ENCODE data around the gene MRC2. TPM values are rescaled to one million over a fixed set of nuclear protein-coding genes. Genes with fewer than 3 reads are reported as not detected.

The MRC2 gene
- total and polyA plus RNA-seq, 9 of the 15 experiments (the other 6 are each of a cell fraction or from before 2014, with no cell fraction given) = 0.28 to 11.5 (median 6.6) TPM

DNA sequence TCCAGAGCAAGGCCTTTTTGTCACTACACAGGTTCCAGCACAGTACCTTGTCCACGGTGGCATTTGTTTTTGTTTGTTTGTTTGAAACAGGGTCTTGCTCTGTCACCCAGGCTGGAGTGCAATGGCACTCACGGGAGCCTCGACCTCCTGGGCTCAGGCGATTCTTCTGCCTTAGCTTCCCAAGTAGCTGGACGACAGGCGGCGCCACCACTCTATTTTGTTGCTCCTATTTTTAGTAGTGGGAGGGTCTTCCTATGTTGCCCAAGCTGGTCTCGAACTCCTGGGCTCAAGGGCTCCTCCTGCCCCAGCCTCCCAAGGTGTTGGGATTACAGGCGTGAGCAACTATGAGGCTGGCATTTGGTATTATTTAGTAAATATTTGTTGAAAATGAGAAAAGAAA, 10.3 kb downstream of the MRC2 start:
- Histone ChIP-seq H3K4me3 (no peak overlapping the region), H3K79me2 (ENCODE audit: control insufficient read depth, insufficient read depth, low read length) (no peaks in the 10 kb centered on the region), H3K27ac (ENCODE audit: extremely low read depth, low read depth, low read length) (no peak overlapping the region), H4K20me1 (replicated peaks; ENCODE audit: control insufficient read depth, insufficient read depth, low read length) (no peaks in the 10 kb centered on the region), H3K27me3 (ENCODE audit: control insufficient read depth in 2 of 2, insufficient read depth in 2 of 2, low read length in 2 of 2) (no peaks in the 10 kb centered on the region), H3K9me1 (ENCODE audit: control insufficient read depth, insufficient read depth, low read length) (no peaks in the 10 kb centered on the region), H3K36me3 (ENCODE audit: control insufficient read depth, insufficient read depth, low read length) (no peaks in the 10 kb centered on the region), H3K9me3 (replicated peaks; ENCODE audit: control insufficient read depth, insufficient read depth, low read depth, low read length) (no peaks in the 10 kb centered on the region), H2AFZ (ENCODE audit: low read depth, low read length) (peak overlapping the region; percentile 88), H3K4me1 (replicated peaks in 1 of 2; ENCODE audit: control insufficient read depth in 2 of 2, insufficient read depth in 2 of 2, low read length in 2 of 2) (peaks cover 0 to 5% of the 10 kb centered on the region in 2 experiments; a peak in 3 of 5 replicates), H3K4me2 (ENCODE audit: insufficient read depth, low read length) (peak overlapping the region; percentile 20; the same call in 1 of the 2 replicates), H3K9ac (ENCODE audit: insufficient read depth in 1 of 2, low read depth in 2 of 2, low read length in 2 of 2) (peak overlapping the region in 1 of 2 experiments; percentile 18; a peak in 1 of 4 replicates)
- BruUV-seq (replicated peaks) = no TSS peak
- in situ Hi-C loops (cut with MboI) = no loop called here
- WGBS (ENCODE audit: insufficient coverage, low coverage, missing lambda C conversion rate) = 7% methylated on average over 9 of the region's 9 CpGs
- POLR2A ChIA-PET = interaction anchor here (1.1 to 1.7 kb wide), 3 partner anchors 11 to 19 kb away, joined by 3 to 5 read pairs (median 4); no protein-coding TSS in a partner anchor
- DNase-seq (ENCODE audit: extremely low read depth in 1 of 4, low spot score in 3 of 4) (peak in 1 of 4 experiments; percentile 75), ATAC-seq (peak; percentile 67), FAIRE-seq (no peak)
- CTCF ChIA-PET (ENCODE audit: low intra/inter-chr PET ratio) = interaction anchor here (0.6 kb wide), 1 partner anchor 40 kb away, joined by 3 read pairs; no protein-coding TSS in a partner anchor
- intact Hi-C loops (cut with micrococcal nuclease) = no loop called here
- TF ChIP-seq, protein P1, sequence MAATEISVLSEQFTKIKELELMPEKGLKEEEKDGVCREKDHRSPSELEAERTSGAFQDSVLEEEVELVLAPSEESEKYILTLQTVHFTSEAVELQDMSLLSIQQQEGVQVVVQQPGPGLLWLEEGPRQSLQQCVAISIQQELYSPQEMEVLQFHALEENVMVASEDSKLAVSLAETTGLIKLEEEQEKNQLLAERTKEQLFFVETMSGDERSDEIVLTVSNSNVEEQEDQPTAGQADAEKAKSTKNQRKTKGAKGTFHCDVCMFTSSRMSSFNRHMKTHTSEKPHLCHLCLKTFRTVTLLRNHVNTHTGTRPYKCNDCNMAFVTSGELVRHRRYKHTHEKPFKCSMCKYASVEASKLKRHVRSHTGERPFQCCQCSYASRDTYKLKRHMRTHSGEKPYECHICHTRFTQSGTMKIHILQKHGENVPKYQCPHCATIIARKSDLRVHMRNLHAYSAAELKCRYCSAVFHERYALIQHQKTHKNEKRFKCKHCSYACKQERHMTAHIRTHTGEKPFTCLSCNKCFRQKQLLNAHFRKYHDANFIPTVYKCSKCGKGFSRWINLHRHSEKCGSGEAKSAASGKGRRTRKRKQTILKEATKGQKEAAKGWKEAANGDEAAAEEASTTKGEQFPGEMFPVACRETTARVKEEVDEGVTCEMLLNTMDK (IDR thresholded peaks at IDR 0.05; ENCODE audit: borderline replicate concordance, insufficient read depth, low read depth, low read length, poor library complexity, severe bottlenecking) = peak; percentile 52
- TF ChIP-seq MAZ (CRISPR knock-in tag; conservative IDR thresholded peaks at IDR 0.05 in 1 of 2, IDR thresholded peaks at IDR 0.05 in 1 of 2) (0 out of 4 replicates have a peak, but pooled peaks of 1 of the 2 experiments have one; percentile 33), MEF2D (tag; conservative IDR thresholded peaks at IDR 0.05; ENCODE audit: low read depth) (peak; percentile 74), NBN (IDR thresholded peaks at IDR 0.05; ENCODE audit: low read depth) (peak; percentile 52; the same call in 1 of the 2 replicates), SAFB (IDR thresholded peaks at IDR 0.05; ENCODE audit: borderline replicate concordance, low read depth, low read length) (no peak), RAD21 (CRISPR knock-in tag; conservative IDR thresholded peaks at IDR 0.05 in 1 of 2, IDR thresholded peaks at IDR 0.05 in 1 of 2) (peak in 1 of 2 experiments; percentile 72; a peak in 3 of 4 replicates), BRD9 (IDR thresholded peaks at IDR 0.05; ENCODE audit: low read depth, partially characterized antibody) (peak; percentile 30), ZNF830 (CRISPR knock-in tag; IDR thresholded peaks at IDR 0.05) (no peak), JUND (IDR thresholded peaks at IDR 0.05; ENCODE audit: borderline replicate concordance, low read depth, low read length) (0 out of 2 replicates have a peak, but pooled peaks have one; percentile 6), JUND (tag; IDR thresholded peaks at IDR 0.05; ENCODE audit: borderline replicate concordance, low read depth, low read length) (no peak), JUN (IDR thresholded peaks at IDR 0.05; ENCODE audit: borderline replicate concordance, low read depth, low read length) (no peak), JUN (CRISPR knock-in tag; IDR thresholded peaks at IDR 0.05; ENCODE audit: borderline replicate concordance) (no peak)
- TF ChIP-seq, protein P2, sequence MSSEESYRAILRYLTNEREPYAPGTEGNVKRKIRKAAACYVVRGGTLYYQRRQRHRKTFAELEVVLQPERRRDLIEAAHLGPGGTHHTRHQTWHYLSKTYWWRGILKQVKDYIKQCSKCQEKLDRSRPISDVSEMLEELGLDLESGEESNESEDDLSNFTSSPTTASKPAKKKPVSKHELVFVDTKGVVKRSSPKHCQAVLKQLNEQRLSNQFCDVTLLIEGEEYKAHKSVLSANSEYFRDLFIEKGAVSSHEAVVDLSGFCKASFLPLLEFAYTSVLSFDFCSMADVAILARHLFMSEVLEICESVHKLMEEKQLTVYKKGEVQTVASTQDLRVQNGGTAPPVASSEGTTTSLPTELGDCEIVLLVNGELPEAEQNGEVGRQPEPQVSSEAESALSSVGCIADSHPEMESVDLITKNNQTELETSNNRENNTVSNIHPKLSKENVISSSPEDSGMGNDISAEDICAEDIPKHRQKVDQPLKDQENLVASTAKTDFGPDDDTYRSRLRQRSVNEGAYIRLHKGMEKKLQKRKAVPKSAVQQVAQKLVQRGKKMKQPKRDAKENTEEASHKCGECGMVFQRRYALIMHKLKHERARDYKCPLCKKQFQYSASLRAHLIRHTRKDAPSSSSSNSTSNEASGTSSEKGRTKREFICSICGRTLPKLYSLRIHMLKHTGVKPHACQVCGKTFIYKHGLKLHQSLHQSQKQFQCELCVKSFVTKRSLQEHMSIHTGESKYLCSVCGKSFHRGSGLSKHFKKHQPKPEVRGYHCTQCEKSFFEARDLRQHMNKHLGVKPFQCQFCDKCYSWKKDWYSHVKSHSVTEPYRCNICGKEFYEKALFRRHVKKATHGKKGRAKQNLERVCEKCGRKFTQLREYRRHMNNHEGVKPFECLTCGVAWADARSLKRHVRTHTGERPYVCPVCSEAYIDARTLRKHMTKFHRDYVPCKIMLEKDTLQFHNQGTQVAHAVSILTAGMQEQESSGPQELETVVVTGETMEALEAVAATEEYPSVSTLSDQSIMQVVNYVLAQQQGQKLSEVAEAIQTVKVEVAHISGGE (CRISPR knock-in tag; IDR thresholded peaks at IDR 0.05) = no peak

All from K562 (cell line).